Measurements from ENCODE around the gene GPBAR1. TPM values are rescaled to one million over a fixed set of nuclear protein-coding genes. Genes with fewer than 3 reads are reported as not detected.

The GPBAR1 gene
- total and polyA plus RNA-seq, 2 of the 8 experiments (the other 6 are each of a cell fraction or from before 2014, with no cell fraction given) = 0.32 to 0.59 TPM

GRCh38 chr2:218233543-218233942 lies 27.3 kb upstream of the GPBAR1 start:
- no peaks in the 10 kb centered on the region for H3K4me1 ChIP-seq (replicated peaks in 1 of 4; ENCODE audit: control insufficient read depth in 3 of 4, insufficient read depth in 4 of 4, low read length in 3 of 4)
- H3K18ac ChIP-seq (ENCODE audit: extremely low read depth, low read length) = no peak overlapping the region
- no peak overlapping the region for H3K4me2 ChIP-seq (ENCODE audit: insufficient read depth in 1 of 2, low read depth in 2 of 2, low read length in 2 of 2)
- no peaks in the 10 kb centered on the region for H3K27me3 ChIP-seq (replicated peaks in 1 of 4; ENCODE audit: control insufficient read depth in 3 of 4, extremely low read depth in 1 of 4, insufficient read depth in 3 of 4, low read length in 3 of 4)
- H3K4ac ChIP-seq (replicated peaks; ENCODE audit: insufficient read length, low read depth, low read length) = no peak overlapping the region
- H2BK120ac ChIP-seq (replicated peaks; ENCODE audit: low read depth, low read length) = no peak overlapping the region
- H2BK20ac ChIP-seq (ENCODE audit: low read length) = no peak overlapping the region
- no peak overlapping the region for H3K9ac ChIP-seq (replicated peaks in 1 of 4; ENCODE audit: extremely low read depth in 1 of 4, low read depth in 3 of 4, low read length in 3 of 4)
- no peak overlapping the region for H4K5ac ChIP-seq (ENCODE audit: insufficient read length, low read depth, low read length)
- no peak overlapping the region for H2AFZ ChIP-seq (ENCODE audit: low read length)
- peaks cover 26 to 82% (median 59%) of the 10 kb centered on the region in 4 experiments for H3K36me3 ChIP-seq (ENCODE audit: control insufficient read depth in 2 of 4, insufficient read depth in 4 of 4, low read length in 3 of 4)
- H2BK12ac ChIP-seq (ENCODE audit: low read depth, low read length) = no peak overlapping the region
- no peak overlapping the region for H3K23ac ChIP-seq (ENCODE audit: insufficient read length)
- H2BK5ac ChIP-seq (ENCODE audit: low read depth, low read length) = no peak overlapping the region
- H4K91ac ChIP-seq (replicated peaks; ENCODE audit: insufficient read length, low read length) = no peak overlapping the region
- FAIRE-seq (no peak), DNase-seq (ENCODE audit: low read depth in 1 of 2, low spot score in 2 of 2) (no peak)
- no peaks in the 10 kb centered on the region for H3K23me2 ChIP-seq (ENCODE audit: low read depth, low read length)
- POLR2A ChIA-PET (ENCODE audit: partially characterized antibody) = interaction anchor here (0.6 to 0.7 kb wide), 2 partner anchors 28 to 88 kb away, joined by 3 read pairs; no protein-coding TSS in a partner anchor
- no peak overlapping the region for H3K27ac ChIP-seq (ENCODE audit: low read depth, low read length)
- H3K14ac ChIP-seq (ENCODE audit: insufficient read length) = no peak overlapping the region
- H3K4me3 ChIP-seq (ENCODE audit: extremely low read depth in 1 of 4, insufficient read depth in 2 of 4, low read depth in 3 of 4, low read length in 4 of 4) = no peak overlapping the region
- H2AK5ac ChIP-seq (ENCODE audit: low read depth, low read length) = no peak overlapping the region
- no peaks in the 10 kb centered on the region for H3K79me1 ChIP-seq (ENCODE audit: low read depth, low read length)
- 97% methylated on average over 4 of the region's 4 CpGs; no CpG with 5 or more reads in 1 of the 2 experiments for WGBS, 2 experiments (ENCODE audit: extremely low coverage in 1 of 2, insufficient coverage in 1 of 2, insufficient read length in 1 of 2, insufficient replicate concordance in 2 of 2, low coverage in 1 of 2, low lambda C conversion rate in 2 of 2, missing lambda C conversion rate in 1 of 2)
- no peaks in the 10 kb centered on the region for H4K20me1 ChIP-seq (replicated peaks in 1 of 2; ENCODE audit: control insufficient read depth in 1 of 2, insufficient read depth in 2 of 2, low read length in 2 of 2)
- no peaks in the 10 kb centered on the region for H3K9me3 ChIP-seq (ENCODE audit: insufficient read depth in 2 of 2, low read depth in 1 of 2, low read length in 1 of 2)
- no peak overlapping the region for H4K8ac ChIP-seq (ENCODE audit: extremely low read depth, insufficient read depth, low read length)
- CTCF ChIA-PET (ENCODE audit: partially characterized antibody) = interaction anchor here (0.6 to 1.8 kb wide), 3 partner anchors 11 to 281 kb away, joined by 3 to 4 read pairs (median 3); no protein-coding TSS in a partner anchor
- H3K56ac ChIP-seq (replicated peaks; ENCODE audit: insufficient read length, low read depth, low read length) = no peak overlapping the region
- no peaks in the 10 kb centered on the region for H3K79me2 ChIP-seq (ENCODE audit: control insufficient read depth in 1 of 2, insufficient read depth in 2 of 2, low read length in 2 of 2)
- H2BK15ac ChIP-seq (ENCODE audit: low read length) = no peak overlapping the region
- TF ChIP-seq KDM1A (IDR thresholded peaks at IDR 0.05; ENCODE audit: borderline replicate concordance, low read length) = no peak
- no peak for TF ChIP-seq TBP (IDR thresholded peaks at IDR 0.05; ENCODE audit: low read depth, low read length)
- no peak for TF ChIP-seq E2F6 (IDR thresholded peaks at IDR 0.05)
- no peak for TF ChIP-seq NANOG (IDR thresholded peaks at IDR 0.05; ENCODE audit: insufficient read depth, low read depth, low read length, poor library complexity, severe bottlenecking)
- TF ChIP-seq USF2 (IDR thresholded peaks at IDR 0.05; ENCODE audit: low read length) = no peak
- TF ChIP-seq RNF2 (IDR thresholded peaks at IDR 0.05; ENCODE audit: borderline replicate concordance, low read depth, low read length, missing control alignments, poor library complexity, severe bottlenecking) = no peak
- TF ChIP-seq CEBPB (IDR thresholded peaks at IDR 0.05; ENCODE audit: low read depth, low read length) = no peak
- no peak for TF ChIP-seq SP4 (IDR thresholded peaks at IDR 0.05; ENCODE audit: low read length)
- TF ChIP-seq EP300 (IDR thresholded peaks at IDR 0.05; ENCODE audit: borderline replicate concordance in 1 of 2, low read depth in 2 of 2, low read length in 2 of 2) = no peak
- TF ChIP-seq TCF12 (IDR thresholded peaks at IDR 0.05; ENCODE audit: low read depth, low read length) = no peak
- no peak for TF ChIP-seq BACH1 (IDR thresholded peaks at IDR 0.05; ENCODE audit: low read length)
- TF ChIP-seq RFX5 (IDR thresholded peaks at IDR 0.05; ENCODE audit: borderline replicate concordance, low read depth, low read length) = no peak
